DMS114 treated with DMSO at 0.1 percent for 48 hours (cell line): ENCODE results near the gene SLC7A1.

Source experiments
- DNase-seq: peaks from one replicate; lab custom pipeline; 2025; ENCODE audit not compliant: unreplicated experiment; lab: John Stamatoyannopoulos, UW

Gene SLC7A1

DNA sequence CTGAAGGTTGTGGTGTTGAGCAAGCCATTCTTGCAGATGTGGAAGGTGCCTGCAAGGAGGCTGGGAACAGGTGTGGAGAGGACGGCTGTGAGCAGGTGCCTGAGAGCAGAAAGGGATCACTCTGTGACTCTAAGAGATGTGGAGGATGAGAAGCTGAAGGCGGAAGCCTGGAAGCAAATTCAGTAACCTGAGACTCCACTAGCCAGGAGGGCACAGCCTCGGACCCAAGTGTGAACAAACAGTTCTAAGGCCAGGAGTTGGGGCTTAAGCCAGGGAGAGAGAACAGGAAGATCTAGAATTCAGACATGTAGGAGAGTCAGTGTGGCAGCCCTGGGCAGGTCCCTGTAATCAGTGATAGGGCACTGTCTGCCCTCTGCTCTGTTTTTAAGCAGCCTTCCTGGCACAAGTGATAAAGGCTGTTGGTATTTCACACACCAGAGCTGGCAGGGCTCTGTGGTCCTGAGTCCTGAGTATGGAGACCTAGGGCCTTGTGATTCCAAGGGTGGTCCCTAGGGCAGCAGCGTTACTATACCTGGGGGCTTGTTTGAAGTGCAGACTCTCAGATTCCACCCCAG lies 131.3 kb downstream of the SLC7A1 start:
- DNase-seq = no peak

DNA sequence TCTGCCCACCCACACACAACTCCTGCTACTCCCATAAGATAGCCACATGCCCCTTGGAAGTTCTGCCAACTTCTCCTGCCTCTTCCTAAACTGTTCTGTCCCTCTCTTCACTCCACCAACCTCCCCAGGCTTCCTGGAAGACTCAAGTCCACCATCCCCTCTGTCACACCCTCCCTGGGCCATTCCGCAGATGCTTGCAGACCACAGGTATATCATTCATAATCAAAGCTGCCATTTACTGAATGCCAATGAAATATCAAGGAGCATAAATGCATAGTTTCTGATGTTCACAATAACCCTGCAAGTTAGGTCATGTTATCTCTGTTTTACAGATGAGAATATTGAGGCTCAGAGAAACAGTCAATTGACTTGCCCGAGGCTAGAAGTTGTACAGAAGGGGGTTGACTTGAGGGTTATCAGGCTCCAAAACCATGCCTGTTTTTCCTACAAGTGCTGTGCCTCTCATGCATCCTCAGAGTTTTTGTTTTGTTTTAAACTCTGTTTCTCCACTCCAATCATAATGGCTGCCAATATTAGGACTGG lies 135.6 kb downstream of the SLC7A1 start:
- DNase-seq = no peak
